ENCODE data around the gene NCAM1. TPM values are rescaled to one million over a fixed set of nuclear protein-coding genes. Genes with fewer than 3 reads are reported as not detected.

Gene NCAM1
- total RNA-seq, 2 experiments from 2014 or later: 0.34 TPM; not detected in 1

GRCh38 chr11:113305440-113306336 is 344.5 kb downstream of the NCAM1 start:
- Mint-ChIP-seq H3K9me3 (no peaks in the 10 kb centered on the region), H3K27ac (no peak overlapping the region), H3K4me1 (ENCODE audit: low read depth) (no peaks in the 10 kb centered on the region), H3K4me3 (no peak overlapping the region), H3K27me3 (peaks cover 5% of the 10 kb centered on the region), H3K36me3 (ENCODE audit: low read depth) (no peaks in the 10 kb centered on the region)
- H3K4me1 ChIP-seq (ENCODE audit: insufficient read depth, low read length): no peaks in the 10 kb centered on the region
- H3K4me3 ChIP-seq (ENCODE audit: low read length): no peak overlapping the region
- POLR2A ChIA-PET: no interaction called here
- TF ChIP-seq, protein P1, sequence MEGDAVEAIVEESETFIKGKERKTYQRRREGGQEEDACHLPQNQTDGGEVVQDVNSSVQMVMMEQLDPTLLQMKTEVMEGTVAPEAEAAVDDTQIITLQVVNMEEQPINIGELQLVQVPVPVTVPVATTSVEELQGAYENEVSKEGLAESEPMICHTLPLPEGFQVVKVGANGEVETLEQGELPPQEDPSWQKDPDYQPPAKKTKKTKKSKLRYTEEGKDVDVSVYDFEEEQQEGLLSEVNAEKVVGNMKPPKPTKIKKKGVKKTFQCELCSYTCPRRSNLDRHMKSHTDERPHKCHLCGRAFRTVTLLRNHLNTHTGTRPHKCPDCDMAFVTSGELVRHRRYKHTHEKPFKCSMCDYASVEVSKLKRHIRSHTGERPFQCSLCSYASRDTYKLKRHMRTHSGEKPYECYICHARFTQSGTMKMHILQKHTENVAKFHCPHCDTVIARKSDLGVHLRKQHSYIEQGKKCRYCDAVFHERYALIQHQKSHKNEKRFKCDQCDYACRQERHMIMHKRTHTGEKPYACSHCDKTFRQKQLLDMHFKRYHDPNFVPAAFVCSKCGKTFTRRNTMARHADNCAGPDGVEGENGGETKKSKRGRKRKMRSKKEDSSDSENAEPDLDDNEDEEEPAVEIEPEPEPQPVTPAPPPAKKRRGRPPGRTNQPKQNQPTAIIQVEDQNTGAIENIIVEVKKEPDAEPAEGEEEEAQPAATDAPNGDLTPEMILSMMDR (IDR thresholded peaks at IDR 0.05): peak; percentile 92
- intact Hi-C loops (cut with DNase I, micrococcal nuclease): loop anchor here (1.0 to 5.0 kb wide), 6 partner anchors 227 to 957 kb away; no protein-coding TSS in a partner anchor
- ATAC-seq (ENCODE audit: poor library complexity) (peak; percentile 86), DNase-seq (peak; percentile 56 to 84 (median 68))
- CTCF ChIA-PET: interaction anchor here (1.0 kb wide), 1 partner anchor 954 kb away, joined by 3 read pairs; no protein-coding TSS in a partner anchor
- H3K27me3 ChIP-seq (ENCODE audit: control insufficient read depth in 1 of 2, insufficient read depth in 2 of 2, low read length in 2 of 2): no peaks in the 10 kb centered on the region
- no peaks in the 10 kb centered on the region for H3K36me3 ChIP-seq (ENCODE audit: insufficient read depth, low read length)
- no peak overlapping the region for H3K27ac ChIP-seq (ENCODE audit: low read depth in 1 of 2, low read length in 2 of 2)
- H3K9me3 ChIP-seq (ENCODE audit: control insufficient read depth in 1 of 2, insufficient read depth in 1 of 2, low read length in 2 of 2): no peaks in the 10 kb centered on the region

DNA sequence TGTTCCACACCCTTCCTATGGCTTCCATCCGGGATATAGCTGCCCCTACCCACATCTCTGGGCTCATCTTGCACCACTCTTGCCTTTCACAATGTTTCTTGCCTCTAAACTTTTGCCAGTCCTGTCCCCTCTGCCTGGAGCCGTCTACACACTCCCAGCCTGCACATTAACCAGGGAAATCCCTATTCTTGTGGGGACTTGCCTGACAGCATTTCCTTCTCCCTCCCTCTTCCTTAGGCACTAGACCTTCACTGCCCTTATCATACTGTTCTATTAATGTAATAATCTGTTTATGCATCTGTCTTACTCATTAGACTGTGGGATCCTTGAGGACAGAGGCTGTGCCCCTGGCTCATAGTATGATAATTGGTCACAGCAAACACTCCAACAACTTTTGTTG is 347.4 kb downstream of the NCAM1 start:
- Mint-ChIP-seq H3K4me1 (ENCODE audit: low read depth) (peaks cover 9% of the 10 kb centered on the region), H3K4me3 (no peak overlapping the region), H3K36me3 (ENCODE audit: low read depth) (no peaks in the 10 kb centered on the region), H3K27me3 (no peaks in the 10 kb centered on the region), H3K27ac (no peak overlapping the region), H3K9me3 (no peaks in the 10 kb centered on the region)
- Histone ChIP-seq H3K9me3 (ENCODE audit: control insufficient read depth in 1 of 2, insufficient read depth in 1 of 2, low read length in 2 of 2) (no peaks in the 10 kb centered on the region), H3K4me1 (ENCODE audit: insufficient read depth, low read length) (peaks cover 11% of the 10 kb centered on the region), H3K27ac (ENCODE audit: low read depth in 1 of 2, low read length in 2 of 2) (no peak overlapping the region), H3K36me3 (ENCODE audit: insufficient read depth, low read length) (no peaks in the 10 kb centered on the region), H3K4me3 (ENCODE audit: low read length) (no peak overlapping the region), H3K27me3 (ENCODE audit: control insufficient read depth in 1 of 2, insufficient read depth in 2 of 2, low read length in 2 of 2) (no peaks in the 10 kb centered on the region)
- TF ChIP-seq, protein P1 (IDR thresholded peaks at IDR 0.05): no peak
- POLR2A ChIA-PET: no interaction called here
- intact Hi-C loops (cut with DNase I, micrococcal nuclease): loop anchor here (5.0 kb wide), 2 partner anchors 424 to 954 kb away; no protein-coding TSS in a partner anchor
- CTCF ChIA-PET: no interaction called here
- DNase-seq (no peak), ATAC-seq (ENCODE audit: poor library complexity) (no peak)

- no peaks in the 10 kb centered on the region for H3K9me3 ChIP-seq (ENCODE audit: control insufficient read depth in 1 of 2, insufficient read depth in 1 of 2, low read length in 2 of 2)
- H3K27ac ChIP-seq (ENCODE audit: low read depth in 1 of 2, low read length in 2 of 2): no peak overlapping the region
- no peak overlapping the region for H3K4me3 ChIP-seq (ENCODE audit: low read length)
- H3K27ac Mint-ChIP-seq: no peak overlapping the region
- ATAC-seq (ENCODE audit: poor library complexity): no peak
- H3K9me3 Mint-ChIP-seq: no peaks in the 10 kb centered on the region
- POLR2A ChIA-PET: no interaction called here
- H3K4me1 Mint-ChIP-seq (ENCODE audit: low read depth): peaks cover 33% of the 10 kb centered on the region
- intact Hi-C loops (cut with DNase I, micrococcal nuclease): loop anchor here (5.0 to 10.0 kb wide), 7 partner anchors 463 to 1707 kb away; partner anchors contain the start of genes ALG9 (in 1 of the 2), CLDN25 (in 1 of the 2), PPP2R1B (in 1 of the 2) and SDHD (in 1 of the 2)
- no peaks in the 10 kb centered on the region for H3K27me3 Mint-ChIP-seq
- H3K4me1 ChIP-seq (ENCODE audit: insufficient read depth, low read length): peaks cover 30% of the 10 kb centered on the region
- H3K36me3 ChIP-seq (ENCODE audit: insufficient read depth, low read length): no peaks in the 10 kb centered on the region
- CTCF ChIA-PET: no interaction called here
- TF ChIP-seq, protein P1 (IDR thresholded peaks at IDR 0.05): no peak
- H3K27me3 ChIP-seq (ENCODE audit: control insufficient read depth in 1 of 2, insufficient read depth in 2 of 2, low read length in 2 of 2): no peaks in the 10 kb centered on the region
- peaks cover 17% of the 10 kb centered on the region for H3K36me3 Mint-ChIP-seq (ENCODE audit: low read depth)
- H3K4me3 Mint-ChIP-seq: peak overlapping the region; percentile 12
- no peak for DNase-seq
Observed at GRCh38 chr11:113311536-113311935, 350.3 kb downstream of the NCAM1 start.
